ENCODE results near the gene PSD. TPM values are rescaled to one million over a fixed set of nuclear protein-coding genes. Genes with fewer than 3 reads are reported as not detected.

PSD gene
- total and polyA plus RNA-seq, 9 of the 15 experiments (the other 6 are each of a cell fraction or from before 2014, with no cell fraction given) = 0.11 to 1.7 (median 0.54) TPM; not detected in 2

DNA sequence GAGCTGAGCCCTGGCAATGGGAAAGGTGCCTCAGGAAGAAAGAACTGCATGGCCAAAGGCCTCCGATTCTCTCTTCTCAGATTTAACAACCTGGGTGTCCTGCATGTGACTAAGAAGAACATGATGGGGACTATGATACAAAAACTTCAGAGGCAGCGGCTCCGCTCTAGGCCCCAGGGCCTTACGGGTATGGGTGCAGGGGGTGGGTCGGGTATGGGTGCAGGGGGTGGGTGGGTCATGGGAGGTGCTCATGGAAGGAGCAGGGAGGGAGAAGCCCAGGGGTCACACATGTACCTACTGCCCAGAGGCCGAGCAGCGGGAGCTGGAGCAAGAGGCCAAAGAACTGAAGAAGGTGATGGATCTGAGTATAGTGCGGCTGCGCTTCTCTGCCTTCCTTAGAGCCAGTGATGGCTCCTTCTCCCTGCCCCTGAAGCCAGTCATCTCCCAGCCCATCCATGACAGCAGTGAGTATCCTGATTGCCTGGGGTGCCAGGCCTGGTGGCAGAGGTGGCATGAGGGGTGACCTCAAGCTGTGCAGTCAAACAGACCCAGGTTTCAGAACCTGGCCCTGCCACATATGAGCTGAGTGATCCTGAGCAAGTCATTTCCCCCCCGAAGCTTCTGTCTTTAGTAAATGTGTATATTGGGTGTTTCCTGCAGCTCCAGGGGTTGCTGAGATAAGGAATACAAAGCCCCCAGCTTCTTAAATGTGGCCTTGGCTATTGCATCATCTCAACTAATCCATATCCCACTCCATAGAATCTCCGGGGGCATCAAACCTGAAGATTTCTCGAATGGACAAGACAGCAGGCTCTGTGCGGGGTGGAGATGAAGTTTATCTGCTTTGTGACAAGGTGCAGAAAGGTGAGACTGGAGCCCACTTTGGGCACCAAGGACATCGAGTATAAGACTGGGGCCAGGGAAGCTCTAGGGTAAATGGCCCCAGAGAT lies 21.1 kb downstream of the PSD start:
- POLR2A ChIA-PET = interaction anchor here (0.7 to 1.3 kb wide), 3 partner anchors 10 to 233 kb away, joined by 3 read pairs; no protein-coding TSS in a partner anchor
- Histone ChIP-seq H3K4me1 (replicated peaks in 1 of 2; ENCODE audit: control insufficient read depth in 2 of 2, insufficient read depth in 2 of 2, low read length in 2 of 2) (peaks cover 14 to 54% of the 10 kb centered on the region in 2 experiments; a peak in 4 of 5 replicates), H3K4me2 (ENCODE audit: insufficient read depth, low read length) (peak overlapping the region; percentile 11; the same call in 1 of the 2 replicates), H3K9me3 (replicated peaks; ENCODE audit: control insufficient read depth, insufficient read depth, low read depth, low read length) (no peaks in the 10 kb centered on the region), H3K36me3 (ENCODE audit: control insufficient read depth, insufficient read depth, low read length) (peaks cover 16% of the 10 kb centered on the region; the same call in 1 of the 3 replicates), H4K20me1 (replicated peaks; ENCODE audit: control insufficient read depth, insufficient read depth, low read length) (no peaks in the 10 kb centered on the region), H3K4me3 (no peak overlapping the region), H3K27ac (ENCODE audit: extremely low read depth, low read depth, low read length) (no peak overlapping the region), H3K9me1 (ENCODE audit: control insufficient read depth, insufficient read depth, low read length) (no peaks in the 10 kb centered on the region), H2AFZ (ENCODE audit: low read depth, low read length) (no peak overlapping the region), H3K27me3 (ENCODE audit: control insufficient read depth in 2 of 2, insufficient read depth in 2 of 2, low read length in 2 of 2) (no peaks in the 10 kb centered on the region), H3K9ac (ENCODE audit: insufficient read depth in 1 of 2, low read depth in 2 of 2, low read length in 2 of 2) (no peak overlapping the region), H3K79me2 (ENCODE audit: control insufficient read depth, insufficient read depth, low read length) (peaks cover 7% of the 10 kb centered on the region; the same call in 1 of the 3 replicates)
- in situ Hi-C loops (cut with MboI) (loop anchor here (25.0 kb wide), 1 partner anchor 190 kb away; no protein-coding TSS in a partner anchor), intact Hi-C loops (cut with micrococcal nuclease) (loop anchor here (5.0 kb wide), 1 partner anchor 230 kb away; no protein-coding TSS in a partner anchor)
- DNase-seq (ENCODE audit: extremely low read depth in 1 of 4, low spot score in 3 of 4) (no peak), FAIRE-seq (no peak), ATAC-seq (no peak)
- BruUV-seq (replicated peaks) = TSS peak; percentile 43
- WGBS (ENCODE audit: insufficient coverage, low coverage, missing lambda C conversion rate) = 57% methylated on average over 8 of the region's 14 CpGs
- CTCF ChIA-PET (ENCODE audit: low intra/inter-chr PET ratio) = no interaction called here
- TF ChIP-seq RBM14 (IDR thresholded peaks at IDR 0.05; ENCODE audit: borderline replicate concordance, insufficient read depth, low read depth, low read length) (no peak), CEBPG (CRISPR knock-in tag; IDR thresholded peaks at IDR 0.05) (no peak), CEBPG (tag; conservative IDR thresholded peaks at IDR 0.05 in 1 of 2, IDR thresholded peaks at IDR 0.05 in 1 of 2) (peak; percentile 42 to 52; a peak in 2 of 4 replicates), ZNF785 (CRISPR knock-in tag; IDR thresholded peaks at IDR 0.05) (no peak), ZSCAN29 (IDR thresholded peaks at IDR 0.05) (no peak), MYBL2 (IDR thresholded peaks at IDR 0.05; ENCODE audit: low read depth) (no peak), MYBL2 (CRISPR knock-in tag; IDR thresholded peaks at IDR 0.05; ENCODE audit: borderline replicate concordance) (no peak), NR2F6 (CRISPR knock-in tag; IDR thresholded peaks at IDR 0.05) (no peak), ZKSCAN3 (CRISPR knock-in tag; IDR thresholded peaks at IDR 0.05) (no peak), MECOM (CRISPR knock-in tag; IDR thresholded peaks at IDR 0.05) (no peak)
- TF ChIP-seq, protein P1, sequence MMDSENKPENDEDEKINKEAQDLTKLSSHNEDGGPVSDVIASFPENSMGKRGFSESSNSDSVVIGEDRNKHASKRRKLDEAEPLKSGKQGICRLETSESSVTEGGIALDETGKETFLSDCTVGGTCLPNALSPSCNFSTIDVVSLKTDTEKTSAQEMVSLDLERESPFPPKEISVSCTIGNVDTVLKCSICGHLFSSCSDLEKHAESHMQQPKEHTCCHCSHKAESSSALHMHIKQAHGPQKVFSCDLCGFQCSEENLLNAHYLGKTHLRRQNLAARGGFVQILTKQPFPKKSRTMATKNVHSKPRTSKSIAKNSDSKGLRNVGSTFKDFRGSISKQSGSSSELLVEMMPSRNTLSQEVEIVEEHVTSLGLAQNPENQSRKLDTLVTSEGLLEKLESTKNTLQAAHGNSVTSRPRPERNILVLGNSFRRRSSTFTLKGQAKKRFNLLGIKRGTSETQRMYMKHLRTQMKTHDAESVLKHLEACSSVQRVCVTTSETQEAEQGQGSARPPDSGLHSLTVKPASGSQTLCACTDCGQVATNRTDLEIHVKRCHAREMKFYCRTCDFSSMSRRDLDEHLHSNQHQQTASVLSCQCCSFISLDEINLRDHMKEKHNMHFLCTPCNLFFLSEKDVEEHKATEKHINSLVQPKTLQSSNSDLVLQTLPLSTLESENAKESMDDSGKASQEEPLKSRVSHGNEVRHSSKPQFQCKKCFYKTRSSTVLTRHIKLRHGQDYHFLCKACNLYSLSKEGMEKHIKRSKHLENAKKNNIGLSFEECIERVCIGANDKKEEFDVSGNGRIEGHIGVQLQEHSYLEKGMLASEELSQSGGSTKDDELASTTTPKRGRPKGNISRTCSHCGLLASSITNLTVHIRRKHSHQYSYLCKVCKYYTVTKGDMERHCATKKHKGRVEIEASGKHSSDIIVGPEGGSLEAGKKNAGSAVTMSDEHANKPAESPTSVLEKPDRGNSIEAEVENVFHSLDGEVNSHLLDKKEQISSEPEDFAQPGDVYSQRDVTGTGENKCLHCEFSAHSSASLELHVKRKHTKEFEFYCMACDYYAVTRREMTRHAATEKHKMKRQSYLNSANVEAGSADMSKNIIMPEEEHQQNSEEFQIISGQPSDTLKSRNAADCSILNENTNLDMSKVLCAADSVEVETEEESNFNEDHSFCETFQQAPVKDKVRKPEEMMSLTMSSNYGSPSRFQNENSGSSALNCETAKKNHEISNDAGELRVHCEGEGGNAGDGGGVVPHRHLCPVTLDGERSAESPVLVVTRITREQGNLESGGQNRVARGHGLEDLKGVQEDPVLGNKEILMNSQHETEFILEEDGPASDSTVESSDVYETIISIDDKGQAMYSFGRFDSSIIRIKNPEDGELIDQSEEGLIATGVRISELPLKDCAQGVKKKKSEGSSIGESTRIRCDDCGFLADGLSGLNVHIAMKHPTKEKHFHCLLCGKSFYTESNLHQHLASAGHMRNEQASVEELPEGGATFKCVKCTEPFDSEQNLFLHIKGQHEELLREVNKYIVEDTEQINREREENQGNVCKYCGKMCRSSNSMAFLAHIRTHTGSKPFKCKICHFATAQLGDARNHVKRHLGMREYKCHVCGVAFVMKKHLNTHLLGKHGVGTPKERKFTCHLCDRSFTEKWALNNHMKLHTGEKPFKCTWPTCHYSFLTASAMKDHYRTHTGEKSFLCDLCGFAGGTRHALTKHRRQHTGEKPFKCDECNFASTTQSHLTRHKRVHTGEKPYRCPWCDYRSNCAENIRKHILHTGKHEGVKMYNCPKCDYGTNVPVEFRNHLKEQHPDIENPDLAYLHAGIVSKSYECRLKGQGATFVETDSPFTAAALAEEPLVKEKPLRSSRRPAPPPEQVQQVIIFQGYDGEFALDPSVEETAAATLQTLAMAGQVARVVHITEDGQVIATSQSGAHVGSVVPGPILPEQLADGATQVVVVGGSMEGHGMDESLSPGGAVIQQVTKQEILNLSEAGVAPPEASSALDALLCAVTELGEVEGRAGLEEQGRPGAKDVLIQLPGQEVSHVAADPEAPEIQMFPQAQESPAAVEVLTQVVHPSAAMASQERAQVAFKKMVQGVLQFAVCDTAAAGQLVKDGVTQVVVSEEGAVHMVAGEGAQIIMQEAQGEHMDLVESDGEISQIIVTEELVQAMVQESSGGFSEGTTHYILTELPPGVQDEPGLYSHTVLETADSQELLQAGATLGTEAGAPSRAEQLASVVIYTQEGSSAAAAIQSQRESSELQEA (IDR thresholded peaks at IDR 0.05; ENCODE audit: low read depth) = no peak
- TF ChIP-seq, protein P2, sequence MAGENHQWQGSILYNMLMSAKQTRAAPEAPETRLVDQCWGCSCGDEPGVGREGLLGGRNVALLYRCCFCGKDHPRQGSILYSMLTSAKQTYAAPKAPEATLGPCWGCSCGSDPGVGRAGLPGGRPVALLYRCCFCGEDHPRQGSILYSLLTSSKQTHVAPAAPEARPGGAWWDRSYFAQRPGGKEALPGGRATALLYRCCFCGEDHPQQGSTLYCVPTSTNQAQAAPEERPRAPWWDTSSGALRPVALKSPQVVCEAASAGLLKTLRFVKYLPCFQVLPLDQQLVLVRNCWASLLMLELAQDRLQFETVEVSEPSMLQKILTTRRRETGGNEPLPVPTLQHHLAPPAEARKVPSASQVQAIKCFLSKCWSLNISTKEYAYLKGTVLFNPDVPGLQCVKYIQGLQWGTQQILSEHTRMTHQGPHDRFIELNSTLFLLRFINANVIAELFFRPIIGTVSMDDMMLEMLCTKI (IDR thresholded peaks at IDR 0.05; ENCODE audit: partially characterized antibody) = no peak
